ENCODE measurements around the gene ECT2L.
"Not testable (repeated sequence)": the region's sequence is repeated elsewhere in the genome, so short reads cannot be mapped to it uniquely, and the experiment has no call there.

ECT2L gene

DNA sequence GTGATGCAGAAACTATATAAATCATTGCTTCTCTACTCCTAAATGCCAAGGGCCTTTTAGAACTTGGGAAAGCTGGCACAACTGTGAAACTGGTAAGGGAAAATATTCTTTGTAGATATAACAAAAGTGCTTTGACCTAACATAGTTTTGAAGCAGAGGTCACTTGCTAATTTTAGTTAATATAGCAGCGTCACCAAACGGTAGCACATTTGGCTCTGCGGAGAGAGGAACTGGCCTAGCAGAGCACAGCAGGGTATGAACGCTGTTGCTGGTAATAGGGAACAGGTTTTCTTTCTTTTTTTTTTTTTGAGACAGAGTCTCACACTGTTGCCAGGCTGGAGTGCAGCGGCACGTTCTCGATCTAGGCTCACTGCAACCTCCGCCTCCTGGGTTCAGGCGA, 67.4 kb downstream of the ECT2L start:
- DNase-seq: no peak

DNA sequence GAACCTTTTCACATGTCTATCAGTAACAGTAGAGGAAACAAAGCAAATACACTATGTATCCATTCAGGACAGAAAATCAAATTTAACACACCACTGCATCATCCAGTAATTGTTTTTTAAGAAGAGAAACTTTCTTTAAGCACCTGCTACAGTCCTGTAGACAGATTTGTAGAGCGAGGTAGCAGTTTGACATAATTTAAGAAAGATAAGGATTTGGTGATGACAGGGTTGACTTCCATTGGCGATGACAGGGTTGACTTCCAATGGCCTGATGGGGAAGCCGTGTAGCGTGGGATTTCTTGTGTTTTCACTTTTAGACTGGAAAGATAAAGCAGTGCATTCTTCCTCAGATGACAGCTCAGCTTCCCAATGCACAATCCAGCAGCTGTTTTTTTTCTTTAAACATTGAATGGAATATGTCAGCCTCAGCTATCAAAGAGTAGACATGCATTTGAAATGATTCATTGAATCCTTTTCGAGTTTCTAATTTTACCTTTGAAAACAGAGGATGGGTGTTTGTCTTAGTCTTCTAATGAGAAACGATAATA, 68.5 kb downstream of the ECT2L start:
- no peak for DNase-seq

DNA sequence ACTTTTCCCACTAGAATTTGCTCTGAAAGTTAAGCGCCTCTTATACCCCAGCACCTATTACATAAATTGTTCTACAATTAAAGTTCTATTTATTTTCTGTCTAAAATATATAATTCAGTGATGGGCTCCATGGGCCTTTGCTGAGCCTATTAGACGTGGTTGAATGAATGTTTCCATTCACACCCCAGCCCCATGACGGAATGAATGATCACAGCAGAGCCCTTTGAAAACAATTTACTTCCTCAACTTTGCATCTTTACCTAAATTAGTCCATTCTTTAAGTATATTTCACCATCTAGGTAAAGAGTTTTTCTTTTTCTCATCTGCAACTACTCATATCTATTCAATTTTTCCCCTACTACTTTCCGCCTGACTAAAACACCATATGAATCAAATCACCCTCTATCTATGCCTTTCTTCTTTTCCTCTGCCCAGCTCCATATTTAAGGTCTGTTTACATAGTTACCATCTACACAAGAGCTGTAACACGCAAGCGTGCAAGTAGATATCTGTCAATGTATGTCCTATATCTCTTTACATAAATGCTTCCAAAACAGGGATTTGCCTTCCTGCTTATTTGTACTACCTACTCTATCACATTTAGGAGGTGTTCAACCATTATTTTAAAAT, 69.7 kb downstream of the ECT2L start:
- DNase-seq: no peak

DNA sequence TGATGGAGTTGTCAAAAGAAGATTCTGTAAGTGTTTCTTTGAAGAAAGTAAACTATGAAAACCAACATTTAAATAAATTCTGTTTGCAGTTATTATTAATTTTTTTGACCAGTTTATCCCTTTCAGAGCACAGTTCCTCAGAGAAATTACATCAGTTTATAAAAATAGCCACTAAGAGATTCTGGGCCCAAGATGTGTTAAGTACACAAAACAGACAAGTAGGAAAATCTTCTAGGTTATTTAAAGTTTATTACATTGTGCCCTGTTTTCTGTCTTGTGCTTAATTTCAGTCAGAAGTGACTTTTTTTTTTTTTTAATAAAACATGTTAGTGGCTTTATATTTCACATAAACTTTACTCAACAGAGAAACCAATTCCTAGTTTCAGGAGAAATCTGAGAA, 72.3 kb downstream of the ECT2L start:
- DNase-seq: no peak

DNA sequence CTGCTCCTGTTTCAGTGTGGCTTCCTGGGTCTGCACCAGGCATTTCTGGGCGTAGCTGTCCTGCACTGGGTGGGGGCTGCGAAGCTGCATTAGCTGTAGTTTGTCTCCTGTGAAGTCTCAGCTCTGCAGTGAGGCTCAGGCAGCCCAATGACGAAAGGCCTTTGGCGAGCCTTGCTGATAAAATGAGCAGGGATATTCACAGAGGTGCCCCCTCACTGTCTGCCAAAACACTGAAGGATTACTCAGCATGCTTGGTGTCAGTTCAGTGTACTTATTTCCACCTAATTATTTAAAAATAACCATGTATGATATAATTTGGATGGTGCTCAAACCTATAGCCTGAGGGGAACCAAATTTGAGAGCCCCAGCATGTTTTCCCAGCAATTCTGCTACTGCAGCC, 73.5 kb downstream of the ECT2L start:
- no peak for DNase-seq

DNA sequence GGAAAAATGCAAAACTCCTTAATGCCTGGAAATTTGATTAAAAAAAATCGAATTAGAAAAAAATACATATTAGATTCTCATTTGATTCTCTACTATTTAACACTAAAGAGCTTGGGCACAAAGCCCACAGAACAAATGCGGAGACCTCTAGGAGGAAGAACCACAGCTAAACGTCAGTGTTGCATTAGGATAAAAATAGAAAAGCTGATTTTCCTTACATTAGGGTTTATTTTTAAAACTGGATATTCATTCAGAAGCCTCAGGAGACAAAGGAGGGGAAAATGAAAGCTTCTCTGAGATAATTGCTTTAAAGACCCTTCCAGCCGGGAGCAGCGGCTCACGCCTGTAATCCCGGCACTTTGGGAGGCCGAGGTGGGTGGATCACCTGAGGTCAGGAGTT, 77.3 kb downstream of the ECT2L start:
- DNase-seq: no peak

DNA sequence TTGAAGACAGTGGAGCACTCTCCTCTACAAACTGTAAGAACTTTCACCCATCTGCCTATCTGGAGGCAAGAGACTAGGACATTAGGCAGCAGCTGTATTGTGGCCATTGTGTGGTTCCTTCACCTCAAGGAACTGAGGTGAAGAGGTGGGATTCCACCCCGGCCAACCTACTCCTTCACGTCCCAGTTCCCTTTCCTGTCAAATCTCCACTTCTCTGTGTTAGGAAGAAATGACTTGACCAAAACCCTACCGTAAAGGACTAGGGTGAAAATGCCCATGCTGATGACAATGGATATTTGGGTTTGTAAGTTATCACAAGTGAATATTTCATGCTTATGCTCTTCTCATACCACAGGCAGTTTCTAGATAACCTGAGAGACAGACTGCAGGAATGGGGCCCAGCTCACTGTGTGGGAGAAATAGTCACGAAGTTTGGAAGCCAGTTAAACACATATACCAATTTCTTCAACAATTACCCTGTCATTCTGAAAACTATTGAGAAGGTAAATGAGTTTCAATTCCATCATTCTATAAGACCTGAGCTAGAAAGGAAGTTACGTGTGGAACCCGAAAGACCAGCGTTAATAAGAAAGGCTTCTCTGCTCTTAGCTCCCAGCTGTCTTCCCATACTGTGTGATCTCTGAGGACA, 86.6 kb downstream of the ECT2L start:
- DNase-seq: no peak

DNA sequence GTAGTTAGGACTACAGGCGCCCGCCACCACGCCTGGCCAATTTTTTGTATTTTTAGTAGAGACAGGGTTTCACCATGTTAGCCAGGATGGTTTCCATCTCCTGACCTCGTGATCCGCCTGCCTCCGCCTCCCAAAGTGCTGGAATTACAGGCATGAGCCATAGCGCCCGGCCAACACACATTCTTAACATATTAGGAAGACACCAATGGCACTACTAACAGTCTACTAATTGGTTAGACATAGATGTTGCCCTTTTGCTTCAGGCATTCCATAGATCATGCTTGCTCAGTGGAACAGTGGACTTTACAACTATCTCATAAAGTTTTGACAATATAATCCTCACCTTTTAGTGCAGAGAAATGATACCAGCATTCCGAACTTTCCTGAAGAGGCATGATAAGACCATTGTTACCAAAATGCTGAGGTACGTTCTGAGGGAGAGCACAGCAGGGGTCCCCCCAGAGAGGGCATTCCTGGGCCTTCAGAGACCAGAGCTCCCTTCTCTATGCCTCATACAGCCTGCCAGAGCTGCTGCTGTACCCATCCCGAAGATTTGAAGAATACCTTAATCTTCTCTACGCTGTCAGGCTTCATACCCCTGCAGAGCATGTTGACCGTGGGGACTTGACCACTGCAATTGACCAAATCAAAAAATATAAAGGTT, 89.4 kb downstream of the ECT2L start:
- DNase-seq: no peak

DNA sequence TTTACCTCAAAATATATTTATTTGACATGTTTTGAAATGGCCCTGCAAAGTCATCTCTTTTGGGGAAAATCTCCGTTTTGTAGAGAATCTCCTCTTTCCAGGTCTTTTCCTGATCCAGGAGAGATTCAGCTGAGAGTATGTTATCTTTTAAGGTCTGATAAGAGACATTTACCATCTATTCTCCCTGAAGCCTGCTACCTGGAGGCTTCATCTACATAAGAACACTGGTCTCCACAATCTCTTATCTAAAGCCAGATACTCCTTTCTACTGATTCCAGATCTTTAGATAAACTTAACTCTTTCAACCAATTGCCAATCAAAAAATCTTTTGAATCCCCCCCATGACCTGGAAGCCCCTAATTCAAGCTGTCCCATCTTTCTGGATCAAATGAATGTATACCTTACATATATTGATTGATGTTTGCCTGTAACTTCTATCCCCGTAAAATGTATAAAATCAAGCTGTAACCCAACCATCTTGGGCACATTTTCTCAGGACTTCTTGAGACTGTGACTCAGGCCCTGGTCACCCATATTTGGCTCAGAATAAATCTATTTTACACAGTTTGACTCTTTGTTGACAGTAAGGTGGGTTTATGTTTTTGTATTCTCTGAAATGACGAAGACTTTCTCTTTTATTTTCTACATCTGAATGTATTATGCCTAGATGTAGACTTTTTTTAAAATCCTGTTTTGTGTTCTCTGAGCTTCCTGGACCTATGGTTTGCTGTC, 95.5 kb downstream of the ECT2L start:
- no peak for DNase-seq

DNA sequence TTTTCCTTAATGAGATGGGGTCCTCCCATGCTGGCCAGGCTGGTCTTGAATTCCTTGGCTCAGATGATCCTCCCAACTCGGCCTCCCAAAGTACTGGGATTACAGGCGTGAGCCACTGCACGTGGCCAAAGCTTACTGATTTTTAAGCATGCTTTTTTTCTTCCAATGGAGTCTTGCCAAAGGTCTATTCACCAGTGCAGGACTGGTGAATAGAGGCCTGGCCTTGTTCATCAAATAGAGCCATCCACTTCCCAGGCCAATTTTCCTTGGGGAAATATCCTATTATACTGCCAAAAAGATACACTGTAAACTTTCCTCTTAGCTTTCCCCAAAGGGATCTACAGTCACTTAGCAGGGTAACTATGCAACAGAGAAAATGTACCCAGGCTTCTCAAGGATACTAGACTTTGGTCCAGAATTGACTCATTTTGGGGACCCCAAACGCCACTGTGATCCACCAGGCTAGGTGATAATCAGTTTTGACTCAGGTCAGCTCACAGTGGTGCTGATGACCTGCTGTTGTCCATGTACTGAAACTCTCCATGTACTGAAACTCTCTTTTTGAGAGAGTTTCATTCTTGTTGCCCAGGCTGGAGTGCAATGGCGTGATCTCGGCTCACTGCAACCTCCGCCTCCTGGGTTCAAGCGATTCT, 100.3 kb downstream of the ECT2L start:
- DNase-seq: no peak

DNA sequence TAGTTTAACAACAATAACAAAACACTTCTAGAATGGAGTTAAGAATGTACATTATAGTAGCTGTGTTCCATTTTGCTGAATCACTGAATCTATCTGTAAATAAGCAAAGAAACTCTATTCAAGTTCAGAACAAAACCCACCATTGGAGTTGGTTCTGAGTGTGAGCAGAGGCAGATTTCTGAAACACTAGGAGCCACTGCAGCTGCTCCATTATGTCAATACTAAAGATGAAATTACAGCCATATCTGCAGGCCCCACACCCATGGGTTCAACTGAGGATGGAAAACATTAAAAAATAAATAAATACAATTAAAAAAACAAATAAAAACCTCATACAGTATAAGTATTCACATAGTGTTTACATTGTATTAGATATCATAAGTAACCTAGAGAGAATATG, 101.1 kb downstream of the ECT2L start:
- DNase-seq: no peak

DNA sequence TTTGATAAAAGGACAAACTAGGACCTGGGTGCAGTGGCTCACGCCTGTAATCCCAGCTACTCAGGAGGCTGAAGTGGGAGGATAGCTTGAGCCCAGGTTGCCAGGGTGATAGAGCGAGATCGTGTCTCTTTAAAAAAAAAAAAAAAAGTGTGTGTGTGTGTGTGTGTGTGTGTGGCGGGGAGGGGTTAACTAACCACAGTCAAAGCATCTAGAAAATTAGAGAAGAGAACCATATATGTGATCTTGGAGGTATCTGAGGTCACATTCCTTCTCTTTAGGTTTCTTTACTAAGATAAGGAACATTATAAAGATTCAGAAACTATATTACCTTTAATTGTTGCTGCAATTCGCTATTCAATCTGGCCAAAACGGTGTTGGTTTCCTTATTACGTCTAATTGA, 111.3 kb downstream of the ECT2L start:
- no peak for DNase-seq

DNA sequence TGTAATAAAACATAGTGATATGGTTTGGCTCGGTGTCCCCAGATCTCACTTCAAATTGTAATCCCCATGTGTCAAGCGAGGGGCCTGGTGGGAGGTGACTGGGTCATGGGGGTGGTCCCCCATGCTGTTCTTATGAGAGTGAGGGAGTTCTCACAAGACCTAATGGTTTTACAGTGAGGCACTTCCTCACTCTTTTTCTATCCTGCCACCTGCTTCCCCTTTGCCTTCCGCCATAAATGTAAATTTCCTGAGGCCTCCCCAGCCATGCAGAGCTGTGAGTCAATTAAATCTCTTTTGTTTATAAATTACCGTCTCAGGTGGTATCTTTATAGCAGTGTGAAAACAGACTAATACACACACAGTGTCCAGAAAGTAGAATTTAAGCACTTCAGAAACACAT, 113.6 kb downstream of the ECT2L start:
- no peak for DNase-seq

DNA sequence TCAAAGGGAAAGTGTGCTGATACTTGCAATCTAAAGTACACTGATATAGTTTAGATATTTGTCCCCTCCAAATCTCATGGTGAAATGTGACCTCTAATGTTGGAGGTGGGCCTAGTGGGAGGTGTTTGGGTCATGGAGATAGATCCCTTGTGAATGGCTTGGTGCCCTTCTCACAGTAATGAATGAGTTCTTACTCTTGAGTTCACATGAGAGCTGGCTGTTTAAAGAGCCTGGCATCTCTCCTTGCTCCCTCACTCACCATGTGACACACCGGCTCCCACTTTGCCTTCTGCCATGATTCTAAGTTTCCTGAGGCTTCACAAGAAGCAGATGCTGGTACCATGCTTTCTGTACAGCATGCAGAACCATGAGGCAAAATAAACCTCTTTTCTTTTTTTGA, 114.1 kb downstream of the ECT2L start:
- DNase-seq: no peak

DNA sequence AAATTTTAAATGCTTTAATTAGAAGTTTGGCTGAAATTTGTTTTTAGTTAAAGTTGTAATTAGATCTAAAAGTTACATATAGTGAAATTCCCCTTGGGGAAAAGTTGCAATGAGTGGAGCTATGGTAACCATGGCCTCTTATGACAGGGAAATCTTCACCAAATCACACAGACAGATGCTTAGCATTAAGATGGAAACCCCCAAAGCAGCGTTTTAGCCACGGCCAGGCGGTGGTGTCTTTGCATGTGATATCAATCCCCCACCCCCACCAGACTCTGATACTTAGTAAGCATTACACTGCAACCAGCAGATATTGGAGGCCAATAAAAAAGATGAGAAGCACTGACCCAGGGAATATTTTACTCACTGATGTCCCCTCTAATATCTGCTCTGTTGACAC, 116.4 kb downstream of the ECT2L start:
- no peak for DNase-seq

DNA sequence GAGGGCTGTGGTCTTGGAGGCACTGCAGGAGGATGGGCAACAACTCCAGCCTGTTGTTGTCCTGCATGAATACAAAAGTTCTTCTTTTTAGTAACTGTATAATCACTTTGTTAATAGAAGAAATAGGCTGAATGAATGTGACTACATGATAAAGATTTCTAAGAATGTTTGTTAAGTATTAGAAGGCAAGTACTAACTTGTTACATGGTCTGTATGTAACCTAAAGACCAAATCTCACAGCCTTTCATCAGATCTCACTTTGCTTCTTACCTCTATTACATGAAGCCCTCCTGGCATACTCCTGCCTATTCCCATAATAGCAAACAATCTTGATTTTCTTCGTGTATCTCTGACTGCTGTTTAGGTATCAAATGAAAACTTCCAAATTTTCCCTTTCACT, 118.8 kb downstream of the ECT2L start:
- DNase-seq: no peak

DNA sequence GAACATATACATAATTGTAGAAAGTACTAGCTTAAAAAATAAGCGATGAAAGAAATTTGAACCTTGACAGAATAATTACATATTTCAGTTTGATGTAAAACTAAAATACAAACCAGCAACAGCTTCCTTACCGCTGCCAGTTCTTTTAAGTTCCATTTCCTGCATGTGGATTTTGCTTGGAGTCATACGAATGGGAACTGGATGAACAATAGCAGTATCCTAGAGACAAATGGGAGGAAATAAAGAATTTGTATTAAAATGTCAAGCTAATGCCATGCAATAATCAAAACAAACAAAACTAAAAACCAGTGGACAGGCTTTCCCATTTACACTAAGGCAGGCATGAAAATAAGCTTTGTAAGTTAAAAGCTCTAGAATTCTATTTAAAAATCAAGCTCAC, 125.0 kb downstream of the ECT2L start:
- no peak for DNase-seq

DNA sequence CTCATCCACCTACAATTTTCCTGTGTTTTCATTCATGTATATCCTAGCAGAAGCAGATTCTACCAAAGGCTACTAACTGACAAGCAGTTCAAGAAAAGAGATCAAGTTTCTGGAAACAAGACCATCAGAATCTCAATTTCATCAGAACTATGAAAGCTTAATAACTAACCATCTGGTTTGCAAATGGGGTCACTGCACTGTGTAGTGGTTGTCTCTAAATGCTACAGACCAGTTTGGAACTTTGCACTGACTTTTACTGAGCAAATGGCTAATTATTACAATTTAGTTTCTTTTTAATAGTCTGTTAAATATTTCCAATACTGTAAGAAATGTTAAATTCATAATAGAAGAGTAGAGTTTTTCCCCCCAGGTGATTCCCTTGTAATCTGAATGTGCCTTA, 127.7 kb downstream of the ECT2L start:
- no peak for DNase-seq

DNA sequence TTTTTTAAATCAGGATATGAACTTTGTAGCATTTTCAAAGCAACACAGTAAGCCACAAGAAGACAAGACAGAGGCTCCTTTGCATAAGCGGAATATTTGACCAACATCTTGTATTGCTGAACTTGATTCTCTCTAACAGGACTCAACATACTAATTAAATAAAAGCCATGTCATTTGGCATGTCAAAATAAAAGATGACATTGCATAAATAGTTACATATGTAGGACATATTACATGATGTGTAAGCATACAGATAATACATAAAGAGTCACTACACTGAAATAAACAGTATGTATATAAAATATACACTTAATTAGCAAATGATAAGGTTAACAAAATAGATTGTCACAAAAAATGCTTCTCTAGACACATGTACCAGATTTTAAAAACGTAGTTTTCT, 129.9 kb downstream of the ECT2L start:
- DNase-seq: no peak

DNA sequence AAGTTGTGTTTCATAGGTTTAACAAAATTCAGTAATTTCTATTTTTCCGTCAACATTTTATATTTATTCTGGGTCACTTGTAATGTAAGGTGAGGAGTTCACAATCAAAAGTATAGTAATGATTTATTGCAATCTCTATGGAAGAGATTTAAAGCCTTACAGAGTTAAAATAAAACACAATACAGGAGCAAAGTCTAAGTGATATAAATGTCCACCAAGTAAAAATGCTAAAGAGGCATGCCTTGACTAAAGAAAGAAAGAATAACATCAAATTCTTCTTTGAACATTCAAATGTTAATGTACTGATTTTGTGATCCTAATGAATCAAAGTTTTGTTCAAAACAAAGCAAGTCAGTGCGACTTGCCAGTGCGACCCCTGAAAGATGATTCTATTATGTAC, 130.7 kb downstream of the ECT2L start:
- no peak for DNase-seq

DNA sequence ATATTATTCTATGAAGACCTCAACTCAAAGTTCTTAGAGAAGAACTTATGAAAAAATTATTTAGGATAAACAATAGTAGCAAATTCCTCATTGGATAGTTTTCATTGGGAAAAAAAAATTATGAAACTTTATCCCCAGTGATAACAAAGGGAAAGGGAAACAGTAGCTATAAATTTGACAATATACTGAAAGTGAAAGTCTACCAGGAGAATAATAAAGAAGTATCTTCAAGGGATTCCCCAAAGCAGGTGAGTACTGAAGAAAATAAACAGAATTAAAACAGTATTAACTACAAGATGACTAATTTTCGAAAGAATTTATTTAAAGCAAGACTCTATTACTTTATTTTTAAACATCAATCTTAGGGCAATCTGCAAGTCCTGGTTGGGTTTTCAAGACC, 135.8 kb downstream of the ECT2L start:
- no peak for DNase-seq

DNA sequence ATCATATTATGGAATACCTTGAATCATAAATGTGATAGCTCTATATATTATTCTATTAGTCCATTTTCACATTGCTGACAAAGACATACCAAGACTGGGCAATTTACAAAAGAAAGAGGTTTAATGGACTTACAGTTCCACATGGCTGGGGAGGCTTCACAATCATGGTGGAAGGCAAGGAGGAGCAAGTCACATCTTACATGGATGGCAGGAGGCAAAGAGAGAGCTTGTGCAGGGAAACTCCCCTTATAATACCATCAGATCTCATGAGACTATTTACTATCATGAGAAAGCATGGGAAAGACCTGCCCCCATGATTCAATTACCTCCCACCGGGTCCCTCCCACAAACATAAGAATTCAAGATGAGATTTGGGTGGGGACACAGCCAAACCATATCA, 141.0 kb downstream of the ECT2L start:
- not testable (repeated sequence) for DNase-seq

DNA sequence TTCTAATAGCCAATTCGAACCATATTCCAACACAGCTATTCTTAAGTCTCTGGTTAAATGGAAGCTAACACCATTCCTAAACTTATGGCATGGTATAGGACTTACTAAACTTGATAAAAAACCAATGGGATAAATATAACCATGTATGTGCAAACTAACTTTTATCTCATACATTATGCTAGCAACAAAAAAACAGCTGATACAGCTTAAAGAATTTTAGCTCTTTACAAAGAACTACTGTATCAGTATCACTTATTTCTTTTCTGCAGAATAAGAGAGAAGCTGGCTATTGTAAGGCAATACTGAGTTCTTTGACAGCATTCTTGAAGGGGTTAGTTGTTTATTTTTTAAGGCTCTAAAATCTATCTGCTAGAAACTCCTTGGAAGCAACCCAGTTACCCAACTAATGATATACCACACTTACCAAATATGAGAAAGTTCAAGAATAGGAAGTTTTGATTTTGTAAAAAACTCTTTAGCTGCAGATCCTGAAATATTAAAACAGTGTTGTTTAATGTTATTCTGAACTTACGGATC, 147.3 kb downstream of the ECT2L start:
- DNase-seq: no peak

Measured in stimulated activated CD4-positive, alpha-beta T cell treated with anti-CD3 and anti-CD28 coated beads, Interleukin-4, amount 100 ng/mL, for 4 hours (primary cell).